Vagina (tissue), 2 donors: ENCODE results near the gene SLC2A4RG.

Experiments used
- POLR2A ChIP-seq, 2 donors: fragments of 450-650 bp; IDR thresholded peaks; one replicate each; pipeline ENCODE4 v1.6.1; 2017; ENCODE audit warnings: antibody characterized with exemption in 2 of 2, mild to moderate bottlenecking in 2 of 2, moderate library complexity in 2 of 2
- POLR2AphosphoS5 ChIP-seq, 2 donors: sonication (generic); formaldehyde crosslinking; IDR thresholded peaks; one replicate each; pipeline ENCODE4 v1.9.0; 2017; ENCODE audit warnings: antibody characterized with exemption in 2 of 2, mild to moderate bottlenecking in 2 of 2, low read depth in 1 of 2; ENCODE audit not compliant: insufficient read depth in 1 of 2
- TF ChIP-seq, protein P1 (sequence below), 3 experiments: fragments of 450-650 bp in 2 of 3; fragments of 200-600 bp in 1 of 3; sonication (generic) in 1 of 3; IDR thresholded peaks; one replicate each; pipeline ENCODE4 v1.5.1; 2017 to 2019; ENCODE audit warnings: antibody characterized with exemption in 3 of 3, mild to moderate bottlenecking in 2 of 3, moderate library complexity in 2 of 3

DNA sequence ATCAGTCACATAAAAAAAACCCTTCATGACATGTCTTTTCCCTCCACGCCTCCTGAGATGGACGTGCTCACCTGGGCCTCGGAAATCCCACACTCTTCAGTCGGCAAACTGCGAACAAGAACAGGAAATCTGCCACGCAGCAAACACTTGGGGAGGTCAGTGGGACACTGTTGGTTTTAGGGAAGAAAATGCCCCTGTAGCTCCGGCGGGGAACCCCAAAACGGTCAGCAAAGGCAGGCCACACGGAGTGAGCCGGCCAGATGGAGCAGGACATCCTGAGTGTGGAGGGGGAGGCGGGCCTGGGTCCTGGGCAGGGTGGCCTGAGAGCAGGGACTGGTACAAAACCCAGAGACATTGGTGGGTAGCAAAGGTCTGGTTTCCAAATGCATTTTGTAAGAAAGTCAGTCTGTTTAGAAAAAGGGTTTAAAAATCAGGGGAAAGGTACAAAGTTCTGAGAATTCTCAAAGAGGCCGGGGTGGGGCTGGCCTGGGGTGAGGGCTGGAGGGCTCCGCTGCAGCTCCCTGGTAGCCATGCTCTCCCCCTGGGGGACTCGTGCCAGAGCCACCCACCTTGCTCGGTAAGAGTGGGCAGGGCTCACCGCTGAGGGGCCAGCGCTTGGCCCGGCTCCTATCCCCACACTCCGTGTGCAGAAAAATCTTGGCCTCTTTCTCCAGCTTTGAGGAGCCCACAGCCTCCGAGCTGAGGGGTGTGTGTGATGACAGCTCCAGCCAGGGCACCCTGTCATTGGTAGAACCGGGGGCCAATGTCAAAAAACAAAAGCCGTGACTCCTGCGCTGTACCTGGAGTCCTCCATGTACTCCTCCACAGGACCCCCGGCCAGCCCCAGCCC, 5.2 kb downstream of the SLC2A4RG start:
- TF ChIP-seq POLR2AphosphoS5 (IDR thresholded peaks at IDR 0.05; ENCODE audit: insufficient read depth in 1 of 2, low read depth in 1 of 2) (no peak), POLR2A (IDR thresholded peaks at IDR 0.05) (no peak)
- TF ChIP-seq, protein P1, sequence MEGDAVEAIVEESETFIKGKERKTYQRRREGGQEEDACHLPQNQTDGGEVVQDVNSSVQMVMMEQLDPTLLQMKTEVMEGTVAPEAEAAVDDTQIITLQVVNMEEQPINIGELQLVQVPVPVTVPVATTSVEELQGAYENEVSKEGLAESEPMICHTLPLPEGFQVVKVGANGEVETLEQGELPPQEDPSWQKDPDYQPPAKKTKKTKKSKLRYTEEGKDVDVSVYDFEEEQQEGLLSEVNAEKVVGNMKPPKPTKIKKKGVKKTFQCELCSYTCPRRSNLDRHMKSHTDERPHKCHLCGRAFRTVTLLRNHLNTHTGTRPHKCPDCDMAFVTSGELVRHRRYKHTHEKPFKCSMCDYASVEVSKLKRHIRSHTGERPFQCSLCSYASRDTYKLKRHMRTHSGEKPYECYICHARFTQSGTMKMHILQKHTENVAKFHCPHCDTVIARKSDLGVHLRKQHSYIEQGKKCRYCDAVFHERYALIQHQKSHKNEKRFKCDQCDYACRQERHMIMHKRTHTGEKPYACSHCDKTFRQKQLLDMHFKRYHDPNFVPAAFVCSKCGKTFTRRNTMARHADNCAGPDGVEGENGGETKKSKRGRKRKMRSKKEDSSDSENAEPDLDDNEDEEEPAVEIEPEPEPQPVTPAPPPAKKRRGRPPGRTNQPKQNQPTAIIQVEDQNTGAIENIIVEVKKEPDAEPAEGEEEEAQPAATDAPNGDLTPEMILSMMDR (IDR thresholded peaks at IDR 0.05), result no peak
